Temporal lobe (tissue), 2 donors: ENCODE measurements around the gene DSG1. TPM values are rescaled to one million over a fixed set of nuclear protein-coding genes. Genes with fewer than 3 reads are reported as not detected.

Source experiments
- small RNA-seq: library from RNA; depleted of rRNA; stranded (forward); fragments of <200 nt; gene quantifications from one replicate; pipeline ENCODE3, GENCODE V24; 2014; ENCODE audit warnings: low replicate concordance
- total RNA-seq: library from RNA; depleted of rRNA; stranded (reverse); fragments of >200 nt; gene quantifications from one replicate; pipeline ENCODE4 v1.2.3, GENCODE V29; 2014

The DSG1 gene
- total RNA-seq, 1 donor from 2014 or later = 0.49 TPM

Small RNA genes within 50 kb of the gene (small RNA-seq; reads per million reads assigned to genes)
- gene RF00019 (not detected), gene RNU6-167P (not detected)

Other genes starting within 250 kb of the DSG1 start
- 5.4 TPM for gene DSC2, start 215.7 kb upstream of the DSG1 start, total RNA-seq
- 0.25 TPM for gene DSC1, start 155.3 kb upstream of the DSG1 start, total RNA-seq
- gene DSG4, start 58.6 kb downstream of the DSG1 start, total RNA-seq = not detected
- under 0.01 TPM for gene DSG3, start 129.6 kb downstream of the DSG1 start, total RNA-seq
- gene DSG2, start 180.0 kb downstream of the DSG1 start, total RNA-seq = 3.2 TPM